ENCODE data around the gene PCDHGA8.
A peak's percentile ranks its signal among the peaks of the same experiment; 100 is the strongest.
"Not testable (repeated sequence)": the region's sequence is repeated elsewhere in the genome, so short reads cannot be mapped to it uniquely, and the experiment has no call there.

PCDHGA8 gene

DNA sequence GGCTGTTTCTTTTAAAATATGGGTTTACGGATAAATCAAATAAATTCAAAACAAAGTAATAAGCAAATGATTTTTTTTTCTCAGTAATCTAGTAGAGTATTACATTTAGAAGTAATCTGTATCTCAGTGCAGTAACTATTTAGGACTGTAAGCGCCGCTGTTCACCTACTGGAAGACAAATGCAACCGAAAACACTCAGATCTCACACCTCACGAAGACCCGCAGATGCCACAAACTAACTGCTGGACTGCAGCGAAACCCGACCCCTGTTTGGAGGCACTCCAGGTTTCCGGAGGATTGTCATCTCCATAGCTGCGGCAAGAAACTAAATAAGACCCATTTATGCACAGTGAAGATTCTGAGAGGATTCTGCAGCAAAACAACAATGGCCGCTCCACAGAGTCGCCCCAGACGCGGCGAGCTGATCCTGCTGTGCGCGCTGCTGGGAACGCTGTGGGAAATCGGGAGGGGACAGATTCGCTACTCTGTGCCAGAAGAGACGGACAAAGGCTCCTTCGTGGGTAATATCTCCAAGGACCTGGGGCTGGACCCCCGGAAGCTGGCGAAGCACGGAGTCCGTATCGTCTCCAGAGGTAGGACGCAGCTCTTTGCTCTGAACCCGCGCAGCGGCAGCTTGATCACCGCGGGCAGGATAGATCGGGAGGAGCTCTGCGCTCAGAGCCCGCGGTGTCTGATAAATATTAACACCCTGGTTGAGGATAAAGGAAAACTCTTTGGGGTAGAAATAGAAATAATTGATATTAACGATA is at the start of gene PCDHGA8:
Gene PCDHGA8 (plus strand): TSS at position 205 of the 770 bp plus-strand sequence. CDS start 181 bp downstream, at position 386.
- no peak for DNase-seq (ENCODE audit: low read depth)

DNA sequence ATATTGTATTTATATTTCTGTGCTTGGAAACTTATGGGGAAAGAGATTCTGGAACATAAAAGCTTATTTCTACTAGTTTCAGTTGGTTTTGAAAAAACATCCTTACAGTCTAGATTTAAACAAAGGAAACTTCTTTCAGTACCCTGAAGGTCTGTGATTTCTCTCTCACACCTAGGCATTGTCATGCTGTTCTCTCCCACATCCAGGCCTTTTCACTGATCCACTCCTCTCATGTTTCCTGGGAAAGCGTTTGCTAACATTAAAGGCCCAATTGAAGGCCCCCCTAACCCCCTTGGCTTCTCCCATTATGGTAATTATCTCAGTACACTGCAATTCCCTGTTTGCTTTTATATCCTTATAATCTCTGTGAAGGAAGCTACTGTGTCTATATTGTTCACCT is 49.7 kb upstream of the PCDHGA8 start:
- no peak for DNase-seq (ENCODE audit: low read depth)

DNA sequence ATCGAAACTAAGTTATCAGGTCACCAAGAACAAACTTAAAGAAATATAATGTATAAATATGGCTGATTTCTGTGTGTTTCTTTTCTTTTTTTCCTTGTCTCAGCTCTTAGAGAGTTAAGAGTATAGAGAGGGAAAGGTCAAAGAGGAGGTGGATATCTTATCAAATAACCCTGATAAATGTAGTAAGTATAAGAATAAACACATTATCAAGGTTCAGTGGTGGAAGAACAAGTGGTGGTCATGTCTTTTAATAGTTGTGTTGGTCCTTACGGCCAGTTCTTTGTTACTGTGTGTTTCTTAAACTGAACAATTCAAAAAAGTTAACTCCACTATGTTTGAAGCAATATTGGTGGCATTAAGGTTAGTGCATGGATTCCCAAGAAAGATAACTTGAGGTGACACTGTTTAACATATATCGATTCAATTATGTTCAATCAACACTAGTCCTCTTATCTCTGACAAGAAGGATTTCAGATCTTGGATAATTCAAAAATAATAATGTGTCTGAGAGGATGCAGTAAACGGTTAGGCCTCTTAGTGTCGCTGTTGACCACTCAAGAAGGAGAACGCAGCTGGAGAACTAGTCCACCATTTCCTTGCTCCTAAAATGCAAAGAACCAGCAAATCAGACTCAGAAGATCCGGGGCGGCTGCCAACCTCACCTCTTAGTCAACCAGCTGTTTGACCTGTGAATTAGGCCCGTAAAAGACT is 49.0 kb upstream of the PCDHGA8 start, which contains the start of gene PCDHGA3:
Gene PCDHGA3 (plus strand): TSS at position 588 of the 711 bp plus-strand sequence. CDS start 205 bp downstream, outside the sequence.
- no peak for DNase-seq (ENCODE audit: low read depth)

DNA sequence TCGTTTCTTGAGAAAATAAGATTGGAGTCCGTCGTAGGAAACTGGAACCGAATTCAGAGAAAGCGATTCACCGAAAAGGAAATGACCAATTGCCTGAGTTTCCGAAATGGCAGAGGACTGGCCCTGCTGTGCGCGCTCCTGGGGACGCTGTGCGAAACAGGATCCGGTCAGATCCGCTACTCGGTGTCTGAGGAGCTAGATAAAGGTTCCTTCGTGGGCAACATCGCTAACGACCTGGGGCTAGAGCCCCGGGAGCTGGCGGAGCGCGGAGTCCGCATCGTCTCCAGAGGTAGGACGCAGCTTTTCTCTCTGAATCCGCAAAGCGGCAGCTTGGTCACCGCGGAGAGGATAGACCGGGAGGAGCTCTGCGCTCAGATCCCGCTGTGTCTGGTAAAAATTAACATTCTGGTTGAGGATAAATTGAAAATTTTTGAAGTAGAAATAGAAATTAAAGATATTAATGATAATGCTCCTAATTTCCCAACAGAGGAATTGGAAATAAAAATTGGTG is 48.4 kb upstream of the PCDHGA8 start:
- DNase-seq (ENCODE audit: low read depth) = no peak

DNA sequence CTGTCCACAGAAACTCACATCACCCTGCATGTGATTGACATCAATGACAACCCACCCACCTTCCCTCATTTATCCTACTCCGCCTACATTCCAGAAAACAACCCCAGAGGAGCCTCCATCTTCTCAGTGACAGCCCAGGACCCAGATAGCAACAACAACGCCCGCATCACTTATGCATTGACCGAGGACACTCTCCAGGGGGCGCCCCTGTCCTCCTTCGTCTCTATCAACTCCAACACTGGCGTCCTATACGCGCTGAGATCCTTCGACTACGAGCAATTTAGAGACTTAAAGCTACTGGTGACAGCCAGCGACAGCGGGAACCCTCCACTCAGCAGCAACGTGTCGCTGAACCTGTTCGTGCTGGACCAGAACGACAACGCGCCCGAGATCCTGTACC is 47.1 kb upstream of the PCDHGA8 start:
- no peak for DNase-seq (ENCODE audit: low read depth)

DNA sequence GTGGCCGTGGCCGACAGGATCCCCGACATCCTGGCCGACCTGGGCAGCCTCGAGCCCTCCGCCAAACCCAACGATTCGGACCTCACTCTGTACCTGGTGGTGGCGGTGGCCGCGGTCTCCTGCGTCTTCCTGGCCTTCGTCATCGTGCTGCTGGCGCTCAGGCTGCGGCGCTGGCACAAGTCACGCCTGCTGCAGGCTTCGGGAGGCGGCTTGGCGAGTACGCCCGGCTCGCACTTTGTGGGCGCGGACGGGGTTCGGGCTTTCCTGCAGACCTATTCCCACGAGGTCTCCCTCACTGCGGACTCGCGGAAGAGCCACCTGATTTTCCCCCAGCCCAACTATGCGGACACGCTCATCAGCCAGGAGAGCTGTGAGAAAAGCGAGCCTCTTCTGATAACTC is 46.4 kb upstream of the PCDHGA8 start:
- DNase-seq (ENCODE audit: low read depth) = not testable (repeated sequence)

DNA sequence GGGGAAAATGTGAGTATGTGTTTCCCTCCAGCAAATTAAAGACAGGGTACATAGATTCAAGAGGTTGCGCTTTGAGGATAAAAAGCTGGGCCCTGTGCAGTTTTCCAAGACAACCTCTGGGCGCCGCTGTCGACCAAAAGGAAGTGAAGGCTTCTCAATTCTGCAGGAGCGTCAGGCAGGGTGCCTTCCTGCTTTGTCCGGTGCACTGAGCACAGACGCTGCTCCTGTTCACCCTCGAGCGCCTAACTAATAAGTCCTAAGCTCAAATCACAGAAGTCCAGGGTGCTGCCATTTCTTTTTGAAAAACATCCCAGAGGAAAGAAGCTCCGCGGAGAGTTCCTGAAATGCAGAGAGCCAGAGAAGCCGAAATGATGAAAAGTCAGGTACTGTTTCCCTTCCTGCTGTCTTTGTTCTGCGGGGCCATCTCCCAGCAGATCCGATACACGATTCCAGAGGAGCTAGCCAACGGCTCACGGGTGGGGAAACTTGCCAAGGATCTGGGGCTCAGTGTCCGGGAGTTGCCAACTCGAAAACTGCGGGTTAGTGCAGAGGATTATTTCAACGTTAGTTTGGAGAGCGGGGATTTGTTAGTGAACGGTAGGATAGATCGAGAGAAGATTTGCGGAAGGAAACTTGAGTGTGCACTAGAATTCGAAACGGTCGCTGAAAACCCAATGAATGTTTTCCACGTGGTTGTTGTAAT is 42.4 kb upstream of the PCDHGA8 start, which contains the start of gene PCDHGB1:
Gene PCDHGB1 (plus strand): TSS at position 183 of the 703 bp plus-strand sequence. CDS start 162 bp downstream, at position 345.
- no peak for DNase-seq (ENCODE audit: low read depth)

DNA sequence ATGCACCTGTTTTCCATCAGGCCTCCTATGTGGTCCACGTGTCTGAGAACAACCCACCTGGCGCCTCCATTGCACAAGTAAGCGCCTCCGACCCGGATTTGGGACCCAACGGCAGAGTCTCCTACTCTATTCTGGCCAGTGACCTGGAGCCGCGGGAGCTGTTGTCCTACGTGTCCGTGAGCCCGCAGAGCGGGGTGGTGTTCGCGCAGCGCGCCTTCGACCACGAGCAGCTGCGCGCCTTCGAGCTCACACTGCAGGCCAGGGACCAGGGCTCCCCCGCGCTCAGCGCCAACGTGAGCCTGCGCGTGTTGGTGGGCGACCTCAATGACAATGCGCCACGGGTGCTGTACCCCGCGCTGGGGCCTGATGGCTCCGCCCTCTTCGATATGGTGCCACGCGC is 40.8 kb upstream of the PCDHGA8 start:
- DNase-seq (ENCODE audit: low read depth) = no peak

DNA sequence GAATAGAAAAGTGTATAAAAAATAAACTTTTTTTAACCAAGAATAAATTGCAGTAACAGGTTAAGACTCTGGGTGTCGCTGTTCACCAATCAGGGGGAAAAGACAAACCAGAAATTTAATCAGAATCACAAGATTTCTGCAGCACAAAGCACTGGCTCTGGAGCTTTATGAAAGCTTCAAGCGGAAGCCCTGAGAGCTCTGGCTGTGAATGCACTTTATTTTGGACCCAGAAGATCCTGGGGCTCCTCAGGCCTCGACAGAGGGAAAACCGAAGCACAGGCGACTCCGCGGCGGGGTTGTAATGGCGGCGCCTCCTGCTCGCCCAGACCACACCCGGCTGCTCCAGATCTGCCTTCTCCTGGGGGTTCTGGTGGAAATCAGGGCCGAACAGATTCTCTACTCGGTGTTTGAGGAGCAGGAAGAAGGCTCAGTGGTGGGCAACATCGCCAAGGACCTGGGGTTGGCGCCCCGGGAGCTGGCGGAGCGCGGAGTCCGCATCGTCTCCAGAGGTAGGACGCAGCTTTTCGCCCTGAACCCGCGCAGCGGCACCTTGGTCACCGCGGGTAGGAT is 37.4 kb upstream of the PCDHGA8 start, which contains the start of gene PCDHGA4:
Gene PCDHGA4 (plus strand): TSS at position 122 of the 570 bp plus-strand sequence. CDS start 87 bp downstream, at position 209.
- DNase-seq (ENCODE audit: low read depth) = no peak

DNA sequence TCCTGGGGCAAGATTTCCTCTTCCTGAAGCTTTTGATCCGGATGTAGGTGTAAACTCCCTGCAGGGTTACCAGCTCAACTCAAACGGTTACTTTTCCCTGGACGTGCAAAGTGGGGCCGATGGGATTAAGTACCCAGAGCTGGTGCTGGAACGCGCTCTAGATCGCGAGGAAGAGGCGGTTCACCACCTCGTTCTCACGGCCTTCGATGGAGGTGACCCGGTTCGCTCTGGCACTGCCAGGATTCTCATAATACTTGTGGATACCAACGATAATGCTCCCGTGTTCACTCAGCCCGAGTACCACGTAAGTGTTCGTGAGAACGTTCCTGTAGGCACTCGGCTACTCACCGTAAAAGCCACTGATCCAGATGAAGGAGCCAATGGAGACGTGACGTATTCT is 36.8 kb upstream of the PCDHGA8 start:
- no peak for DNase-seq (ENCODE audit: low read depth)

DNA sequence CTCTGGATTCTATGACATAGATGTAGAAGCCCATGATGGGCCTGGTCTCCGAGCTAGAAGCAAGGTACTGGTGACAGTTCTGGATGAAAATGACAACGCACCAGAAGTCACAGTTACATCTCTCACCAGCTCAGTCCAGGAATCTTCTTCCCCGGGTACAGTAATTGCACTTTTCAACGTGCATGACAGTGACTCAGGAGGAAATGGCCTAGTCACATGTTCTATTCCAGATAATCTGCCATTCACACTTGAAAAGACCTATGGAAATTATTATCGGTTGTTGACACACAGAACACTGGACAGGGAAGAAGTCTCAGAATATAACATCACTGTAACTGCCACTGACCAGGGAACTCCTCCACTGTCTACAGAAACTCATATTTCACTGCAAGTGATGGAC is 36.3 kb upstream of the PCDHGA8 start:
- no peak for DNase-seq (ENCODE audit: low read depth)

DNA sequence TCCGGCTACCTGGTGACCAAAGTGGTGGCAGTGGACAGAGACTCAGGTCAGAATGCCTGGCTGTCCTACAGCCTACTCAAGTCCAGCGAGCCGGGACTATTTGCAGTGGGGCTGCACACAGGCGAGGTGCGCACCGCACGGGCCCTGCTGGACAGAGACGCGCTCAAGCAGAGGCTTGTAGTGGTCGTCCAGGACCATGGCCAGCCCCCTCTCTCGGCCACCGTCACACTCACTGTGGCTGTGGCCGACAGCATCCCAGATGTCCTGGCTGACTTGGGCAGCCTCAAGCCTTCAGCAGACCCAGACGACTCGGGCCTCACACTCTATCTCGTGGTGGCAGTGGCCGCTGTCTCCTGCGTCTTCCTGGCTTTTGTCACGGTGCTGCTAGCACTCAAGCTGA is 35.5 kb upstream of the PCDHGA8 start:
- DNase-seq (ENCODE audit: low read depth) = no peak

DNA sequence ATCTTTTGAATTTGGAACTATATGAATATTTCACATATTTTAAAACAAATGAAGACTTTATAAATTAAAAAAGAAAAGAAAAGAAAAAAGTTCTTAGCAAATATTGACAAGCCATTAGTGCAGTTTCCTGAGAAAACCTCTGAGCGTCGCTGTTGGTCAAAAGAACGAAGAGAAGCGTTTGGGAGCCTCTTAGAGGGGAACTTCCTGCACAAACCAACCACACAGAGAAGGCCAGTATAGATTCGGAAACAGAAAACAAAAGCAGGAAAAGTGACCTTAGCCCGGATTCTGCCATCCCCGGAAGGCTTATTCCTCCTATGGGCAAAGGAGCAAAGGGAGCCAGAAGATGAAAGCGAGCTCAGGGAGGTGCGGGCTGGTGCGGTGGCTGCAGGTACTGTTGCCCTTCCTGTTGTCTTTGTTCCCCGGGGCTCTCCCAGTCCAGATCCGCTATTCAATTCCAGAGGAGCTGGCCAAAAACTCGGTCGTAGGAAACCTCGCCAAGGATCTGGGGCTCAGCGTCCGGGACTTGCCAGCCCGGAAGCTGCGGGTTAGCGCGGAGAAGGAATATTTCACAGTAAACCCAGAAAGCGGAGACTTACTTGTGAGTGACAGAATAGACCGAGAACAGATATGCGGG is 32.5 kb upstream of the PCDHGA8 start, which contains the start of gene PCDHGB2:
Gene PCDHGB2 (plus strand): TSS at position 205 of the 637 bp plus-strand sequence. CDS start 142 bp downstream, at position 347.
- peak; percentile 4 for DNase-seq (ENCODE audit: low read depth)

DNA sequence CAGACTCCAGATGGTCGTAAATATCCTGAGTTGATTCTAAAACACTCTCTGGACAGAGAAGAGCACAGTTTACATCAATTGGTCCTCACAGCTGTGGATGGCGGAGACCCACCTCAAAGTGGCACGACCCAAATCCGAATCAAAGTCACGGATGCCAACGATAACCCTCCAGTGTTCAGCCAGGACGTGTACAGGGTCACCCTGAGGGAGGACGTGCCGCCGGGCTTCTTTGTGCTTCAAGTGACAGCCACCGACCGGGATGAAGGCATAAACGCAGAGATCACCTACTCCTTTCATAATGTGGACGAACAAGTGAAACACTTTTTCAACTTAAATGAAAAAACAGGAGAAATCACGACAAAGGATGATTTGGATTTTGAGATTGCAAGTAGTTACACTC is 31.7 kb upstream of the PCDHGA8 start:
- no peak for DNase-seq (ENCODE audit: low read depth)

DNA sequence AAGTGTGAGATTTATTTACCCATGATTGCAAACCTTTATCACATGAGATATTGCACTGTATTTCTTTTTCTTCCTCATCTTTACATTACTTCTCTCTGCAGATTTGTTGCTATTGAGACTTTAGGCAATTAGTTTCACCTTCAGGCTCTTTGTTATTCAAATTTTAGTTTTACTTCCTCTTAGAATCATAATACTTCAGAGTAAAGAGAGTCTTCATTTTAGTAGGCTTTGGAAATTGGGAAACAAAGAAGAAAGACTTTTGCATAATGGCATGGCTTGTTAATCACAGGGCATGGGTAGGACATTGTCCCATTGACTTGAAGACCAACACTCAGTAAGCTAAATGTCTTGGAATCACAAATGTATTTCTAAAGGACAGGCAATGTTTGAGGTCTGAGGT is 29.7 kb upstream of the PCDHGA8 start:
- DNase-seq (ENCODE audit: low read depth) = no peak

DNA sequence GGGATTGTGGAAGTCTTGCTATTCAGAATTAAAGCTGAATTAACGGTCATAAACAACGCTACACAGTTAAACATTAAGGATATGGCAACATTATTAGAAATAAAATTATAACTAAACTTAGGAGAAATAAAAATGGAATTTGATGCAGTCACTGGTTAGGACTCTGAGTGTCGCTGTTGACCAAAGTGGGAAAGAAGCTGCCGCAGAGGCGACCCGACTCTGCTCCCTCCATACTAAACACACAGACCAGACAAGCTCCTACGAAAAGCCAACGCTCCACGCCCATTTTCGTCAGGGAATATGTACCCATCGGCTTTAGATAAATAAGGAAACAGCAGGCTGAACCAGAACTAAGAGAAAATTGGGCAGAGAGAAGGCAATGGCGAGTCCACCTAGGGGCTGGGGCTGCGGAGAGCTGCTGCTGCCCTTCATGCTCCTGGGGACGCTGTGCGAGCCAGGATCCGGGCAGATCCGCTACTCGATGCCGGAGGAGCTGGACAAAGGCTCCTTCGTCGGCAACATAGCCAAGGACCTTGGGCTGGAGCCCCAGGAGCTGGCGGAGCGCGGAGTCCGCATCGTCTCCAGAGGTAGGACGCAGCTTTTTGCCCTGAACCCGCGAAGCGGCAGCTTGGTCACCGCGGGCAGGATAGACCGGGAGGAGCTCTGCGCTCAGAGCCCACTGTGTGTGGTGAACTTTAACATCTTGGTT is 28.3 kb upstream of the PCDHGA8 start, which contains the start of gene PCDHGA5:
Gene PCDHGA5 (plus strand): TSS at position 211 of the 709 bp plus-strand sequence. CDS start 169 bp downstream, at position 380.
- no peak for DNase-seq (ENCODE audit: low read depth)

DNA sequence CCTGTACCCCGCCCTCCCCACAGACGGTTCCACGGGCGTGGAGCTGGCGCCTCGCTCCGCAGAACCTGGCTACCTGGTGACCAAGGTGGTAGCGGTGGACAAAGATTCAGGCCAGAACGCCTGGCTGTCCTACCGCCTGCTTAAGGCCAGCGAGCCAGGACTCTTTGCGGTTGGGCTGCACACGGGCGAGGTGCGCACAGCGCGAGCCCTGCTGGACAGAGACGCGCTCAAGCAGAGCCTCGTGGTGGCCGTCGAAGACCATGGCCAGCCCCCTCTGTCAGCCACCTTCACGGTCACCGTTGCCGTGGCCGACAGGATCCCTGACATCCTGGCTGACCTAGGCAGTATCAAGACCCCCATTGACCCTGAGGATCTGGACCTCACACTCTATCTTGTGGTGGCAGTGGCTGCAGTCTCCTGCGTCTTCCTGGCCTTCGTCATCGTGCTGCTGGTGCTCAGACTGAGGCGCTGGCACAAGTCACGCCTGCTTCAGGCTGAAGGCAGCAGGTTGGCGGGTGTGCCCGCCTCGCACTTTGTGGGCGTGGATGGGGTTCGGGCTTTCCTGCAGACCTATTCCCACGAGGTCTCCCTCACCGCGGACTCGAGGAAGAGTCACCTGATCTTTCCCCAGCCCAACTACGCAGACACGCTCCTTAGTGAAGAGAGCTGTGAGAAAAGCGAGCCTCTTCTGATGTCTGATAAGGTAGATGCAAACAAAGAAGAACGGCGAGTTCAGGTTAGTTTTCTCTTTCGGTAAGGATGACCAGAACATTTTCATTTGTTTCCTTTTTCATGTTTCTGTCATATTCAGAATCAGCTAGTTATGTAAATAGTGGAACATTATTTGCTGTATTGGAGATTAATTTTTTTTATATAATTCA is 26.2 kb upstream of the PCDHGA8 start:
- no peak for DNase-seq (ENCODE audit: low read depth)

DNA sequence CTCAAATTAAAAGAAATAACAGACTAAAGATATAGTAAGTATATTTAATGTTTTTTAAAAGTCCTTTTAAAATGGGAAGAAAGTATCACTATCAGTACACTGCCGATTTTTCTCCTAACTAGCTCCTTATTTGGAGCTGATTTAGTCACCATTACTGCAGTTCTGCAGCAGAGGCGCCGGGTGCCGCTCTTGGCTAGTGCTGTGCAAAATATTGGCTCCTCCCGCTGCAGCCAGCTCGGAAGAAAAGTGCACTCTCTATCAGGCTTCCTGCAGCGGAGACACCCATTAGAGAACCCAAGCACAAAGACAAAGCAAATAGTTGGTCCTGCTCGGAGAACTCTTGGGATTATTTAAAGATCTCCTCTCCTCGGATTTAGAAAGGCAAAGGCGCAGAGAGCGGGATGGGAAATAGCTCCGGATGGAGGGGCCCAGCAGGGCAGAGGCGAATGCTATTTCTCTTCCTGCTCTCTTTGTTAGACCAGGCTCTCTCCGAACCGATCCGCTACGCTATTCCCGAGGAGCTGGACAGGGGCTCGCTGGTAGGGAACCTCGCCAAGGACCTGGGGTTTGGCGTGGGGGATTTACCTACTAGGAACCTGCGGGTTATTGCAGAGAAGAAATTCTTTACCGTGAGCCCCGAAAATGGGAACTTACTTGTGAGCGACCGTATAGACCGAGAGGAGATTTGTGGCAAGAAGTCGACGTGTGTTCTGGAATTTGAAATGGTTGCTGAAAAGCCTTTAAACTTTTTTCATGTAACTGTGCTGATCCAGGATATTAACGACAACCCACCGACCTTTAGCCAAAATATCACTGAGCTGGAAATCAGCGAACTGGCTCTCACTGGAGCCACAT is 22.2 kb upstream of the PCDHGA8 start, which contains the start of gene PCDHGB3:
Gene PCDHGB3 (plus strand): TSS at position 249 of the 855 bp plus-strand sequence. CDS start 153 bp downstream, at position 402.
- DNase-seq (ENCODE audit: low read depth) = no peak

All from HS-5 (cell line).